ENCODE data around the gene TMEM135.

TMEM135 gene

GRCh38 chr11:87320123-87320522 lies 282.4 kb downstream of the TMEM135 start:
- no peak for DNase-seq

DNA sequence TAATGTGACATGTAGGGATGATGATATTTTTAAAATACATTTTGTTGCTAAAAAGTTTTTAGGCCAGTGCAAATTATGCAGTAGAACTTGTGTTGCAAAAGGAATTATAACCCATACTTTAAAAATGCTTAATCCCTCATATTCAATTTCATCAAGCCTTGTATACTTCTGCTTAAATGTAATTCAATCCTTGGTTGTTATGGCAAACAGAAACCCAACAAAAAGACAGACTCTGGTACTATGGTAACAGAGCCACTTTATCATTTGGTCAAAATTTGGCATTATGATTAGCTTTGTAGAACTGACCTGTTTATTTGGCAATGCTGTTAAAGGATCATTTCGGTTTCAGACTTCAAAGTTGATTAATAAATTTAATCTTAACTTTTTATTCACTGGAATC lies 284.8 kb downstream of the TMEM135 start:
- no peak for DNase-seq

DNA sequence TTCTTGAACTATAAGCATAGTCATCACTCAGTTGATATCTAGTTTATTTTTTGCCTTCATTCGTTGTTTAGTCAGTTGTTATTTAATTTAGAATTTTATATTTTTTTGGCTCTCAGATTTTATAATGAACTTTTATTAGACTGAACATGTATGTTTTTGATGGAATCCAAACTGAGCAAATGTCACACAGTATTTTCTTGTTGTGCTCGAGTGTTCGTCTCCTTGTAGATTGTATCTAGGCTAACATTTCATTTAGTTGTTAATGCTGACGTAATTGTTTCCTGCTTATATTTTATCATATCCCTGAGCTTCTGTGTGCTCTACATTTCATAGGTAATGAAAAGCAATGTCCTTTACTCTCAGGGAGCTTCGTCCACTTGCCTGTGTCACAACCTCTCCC lies 286.2 kb downstream of the TMEM135 start:
- no peak for DNase-seq

GRCh38 chr11:87324817-87325489 lies 287.2 kb downstream of the TMEM135 start:
- no peak for DNase-seq

DNA sequence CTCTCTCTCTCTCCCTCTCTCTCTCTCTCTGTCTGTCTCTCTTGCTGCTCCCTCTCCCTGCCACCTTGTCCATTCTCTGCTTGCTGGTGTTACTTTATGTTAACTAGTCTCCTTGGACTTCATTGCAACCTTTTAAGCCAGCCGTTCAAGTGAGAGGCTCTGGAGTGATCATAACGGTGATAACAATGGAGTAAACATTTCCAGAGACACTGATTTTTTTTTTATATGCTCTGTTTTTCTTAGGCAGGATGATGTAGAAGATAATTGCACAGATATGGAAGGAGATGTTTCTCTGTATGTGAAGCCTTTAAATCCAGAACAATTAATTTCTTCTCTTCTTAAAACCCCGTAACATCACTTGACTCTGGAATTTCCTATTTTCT lies 287.7 kb downstream of the TMEM135 start:
- DNase-seq: no peak

DNA sequence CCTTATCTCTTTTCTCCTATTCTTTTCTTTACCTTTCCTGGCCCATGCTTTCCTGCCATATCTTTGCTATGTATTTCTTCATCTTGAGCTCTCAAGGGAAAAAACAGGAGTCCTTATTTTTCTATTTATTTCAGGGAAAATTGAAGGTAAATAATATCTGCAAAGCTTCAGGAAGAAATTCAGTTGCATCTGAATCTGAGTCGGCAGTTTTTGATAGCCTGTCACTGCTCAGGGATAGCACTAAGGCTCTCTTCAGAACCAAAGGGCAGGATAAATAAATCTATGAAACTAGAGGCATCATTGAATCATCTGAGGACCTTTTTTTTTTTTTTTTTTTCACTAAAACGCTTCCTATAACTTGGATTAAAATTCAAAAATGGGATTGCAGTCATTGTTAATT lies 288.9 kb downstream of the TMEM135 start:
- DNase-seq: no peak

- DNase-seq: no peak
Observed at GRCh38 chr11:87329172-87329571, 291.4 kb downstream of the TMEM135 start.

- DNase-seq: no peak
Observed at GRCh38 chr11:87330187-87330601, 292.5 kb downstream of the TMEM135 start.

GRCh38 chr11:87331273-87331672 lies 293.5 kb downstream of the TMEM135 start:
- DNase-seq: no peak

DNA sequence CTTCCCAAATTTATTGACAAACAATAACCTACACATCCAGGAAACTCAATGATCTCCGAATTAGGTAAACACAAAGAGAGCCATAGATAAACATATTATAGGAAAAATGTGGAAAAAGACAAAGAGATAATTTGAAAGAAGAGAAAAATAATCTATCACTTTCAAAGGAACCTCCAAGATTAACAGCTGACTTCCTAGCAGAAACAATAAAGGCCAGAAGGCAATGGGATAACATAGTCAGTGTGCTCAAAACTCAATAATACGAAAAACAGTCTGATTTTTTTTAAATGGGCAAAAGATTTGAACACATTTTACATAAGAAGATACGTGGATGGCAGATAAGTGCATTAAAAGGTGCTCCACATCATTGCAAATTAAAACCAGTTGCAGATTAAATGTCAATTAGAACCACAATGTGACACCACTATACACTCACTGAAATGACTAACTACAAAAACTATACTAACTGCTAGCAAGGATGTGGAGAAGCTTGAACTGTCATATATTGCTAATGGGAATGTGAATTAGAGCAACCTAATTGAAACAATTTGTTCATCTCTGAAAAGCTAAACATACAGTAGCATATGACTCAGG lies 300.4 kb downstream of the TMEM135 start:
- DNase-seq: no peak

DNA sequence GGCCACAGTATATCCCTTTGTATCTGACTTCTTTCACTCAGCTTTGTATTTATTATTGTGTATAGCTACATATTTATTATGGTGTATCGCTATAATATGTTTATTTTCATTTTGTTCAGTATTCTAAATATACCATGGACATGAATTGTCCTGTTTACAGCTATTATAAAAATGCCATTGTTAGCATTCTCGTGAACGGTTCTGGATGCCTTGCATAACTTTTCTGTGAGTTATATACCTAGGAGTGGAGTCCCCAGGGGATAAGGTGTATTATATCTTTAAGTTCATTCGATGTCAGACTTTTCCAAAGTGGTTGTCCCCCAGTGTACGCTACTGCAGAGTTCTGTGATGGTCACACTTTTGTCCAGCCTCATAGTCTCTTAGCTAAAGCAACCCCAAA lies 301.7 kb downstream of the TMEM135 start:
- DNase-seq: no peak

DNA sequence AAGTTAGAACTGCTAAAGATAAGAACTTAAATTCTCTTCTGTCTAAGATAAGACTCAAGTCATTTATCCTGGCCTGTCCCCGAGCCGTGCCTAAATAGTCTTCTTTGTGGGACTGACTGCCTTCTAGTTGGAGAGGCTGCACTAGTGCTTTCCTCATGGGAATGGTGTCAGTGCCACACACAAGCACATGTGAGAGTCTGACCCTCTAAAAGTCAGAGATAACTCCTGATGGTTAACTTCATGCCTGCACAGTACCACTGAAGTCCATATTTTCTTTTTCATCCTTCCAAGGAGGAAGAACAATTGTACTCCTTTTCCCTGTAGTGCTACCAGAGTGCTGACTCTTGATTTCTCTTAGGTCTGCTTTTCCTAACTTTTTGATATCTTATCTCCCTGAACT lies 309.7 kb downstream of the TMEM135 start:
- DNase-seq: no peak

DNA sequence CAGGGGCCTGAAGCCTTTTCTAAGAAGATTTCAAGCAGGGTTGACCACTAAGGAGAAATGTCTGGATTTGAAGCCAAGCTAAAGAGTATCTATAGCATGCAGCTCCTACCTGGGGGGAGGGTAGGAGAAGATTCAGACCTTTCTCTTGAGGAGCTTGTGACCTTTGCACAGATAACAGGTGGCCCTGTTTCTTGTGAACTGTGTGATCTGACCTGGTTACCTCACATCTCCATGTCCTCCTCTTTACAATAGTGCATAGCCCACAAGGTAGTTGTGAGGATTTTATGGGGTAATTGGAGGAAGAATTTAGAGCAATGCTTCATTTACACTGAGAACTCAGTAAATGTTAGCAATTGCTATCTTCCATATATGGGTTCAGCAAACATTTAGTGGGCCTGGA lies 310.1 kb downstream of the TMEM135 start:
- DNase-seq: no peak

DNA sequence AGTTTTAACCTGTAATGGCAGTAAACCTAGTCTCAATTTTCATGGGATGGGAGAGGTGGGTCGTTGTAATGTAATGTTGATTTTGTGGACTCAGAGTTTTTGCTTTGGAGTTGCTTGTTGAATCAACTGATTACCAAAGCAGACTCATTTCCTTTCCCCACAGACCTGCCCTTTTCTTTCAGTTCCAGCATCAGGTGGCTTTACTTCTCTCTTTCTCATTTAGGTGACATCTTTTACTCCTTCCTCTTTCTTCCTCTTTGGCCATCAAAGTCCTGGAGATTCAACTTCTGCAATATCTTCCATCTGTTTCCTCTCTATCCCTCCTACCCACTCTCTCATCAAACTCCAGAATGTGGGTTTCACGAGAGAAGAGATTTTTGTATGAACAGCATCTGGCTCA lies 313.9 kb downstream of the TMEM135 start:
- peak; percentile 52 for DNase-seq

GRCh38 chr11:87352759-87353707 lies 315.3 kb downstream of the TMEM135 start:
- peak; percentile 70 for DNase-seq

- no peak for DNase-seq
Observed at GRCh38 chr11:87353771-87354345, 316.1 kb downstream of the TMEM135 start.

DNA sequence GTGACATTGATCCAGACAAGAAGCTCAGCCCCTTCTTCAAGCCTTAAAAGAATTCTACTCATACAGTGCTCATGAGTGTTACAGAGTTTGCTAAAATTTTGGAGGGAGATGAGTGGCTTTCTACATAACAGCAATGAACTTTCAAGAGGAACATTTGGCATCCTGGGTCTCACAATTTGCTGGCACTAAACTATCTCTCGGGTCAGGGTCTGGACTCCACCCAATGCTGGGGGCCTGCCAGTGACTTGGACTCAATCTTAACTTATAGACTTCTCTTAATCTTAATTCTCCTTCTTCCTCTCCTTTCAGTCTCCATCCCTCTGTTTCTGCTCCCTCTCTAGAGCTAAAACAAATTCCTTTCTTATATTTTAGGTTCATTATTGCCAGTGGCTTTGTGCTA lies 317.9 kb downstream of the TMEM135 start:
- no peak for DNase-seq

GRCh38 chr11:87356428-87356827 lies 318.7 kb downstream of the TMEM135 start:
- no peak for DNase-seq

DNA sequence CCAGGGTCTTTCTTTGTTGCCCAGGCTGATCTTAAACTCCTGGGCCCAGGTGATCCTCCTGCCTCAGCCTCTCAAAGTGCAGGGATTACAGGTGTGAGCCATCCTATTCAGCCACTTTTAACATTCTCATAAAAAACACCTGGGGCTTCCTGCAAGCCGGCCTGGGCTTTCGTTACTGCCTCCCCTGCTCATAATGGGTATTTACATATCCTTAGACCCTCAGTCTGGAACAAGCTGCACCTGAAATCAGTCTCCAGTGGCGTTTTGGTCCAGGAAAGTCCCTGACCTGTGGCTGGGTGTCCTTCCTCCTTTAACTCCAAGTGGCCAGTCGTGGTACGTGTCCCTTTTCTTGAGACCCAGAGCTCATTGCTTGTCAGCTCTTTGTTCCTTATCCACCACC lies 320.7 kb downstream of the TMEM135 start:
- DNase-seq: no peak

GRCh38 chr11:87359401-87359800 lies 321.7 kb downstream of the TMEM135 start:
- no peak for DNase-seq

- DNase-seq: no peak
Observed at GRCh38 chr11:87361891-87362290, 324.2 kb downstream of the TMEM135 start.

GRCh38 chr11:87366346-87366745 lies 328.6 kb downstream of the TMEM135 start:
- DNase-seq: no peak

GRCh38 chr11:87366763-87367405 lies 329.1 kb downstream of the TMEM135 start:
- DNase-seq: no peak
